HG02588 (cell line): ENCODE measurements around the gene MGME1.
"Not testable (repeated sequence)": the region's sequence is repeated elsewhere in the genome, so short reads cannot be mapped to it uniquely, and the experiment has no call there.

Experiments used
- ATAC-seq: cut with Tn5 transposase; IDR thresholded peaks from one replicate; pipeline ENCODE4 v1.9.1; 2021; ENCODE audit warnings: mild to moderate bottlenecking, moderate library complexity; ENCODE audit not compliant: unreplicated experiment

The MGME1 gene

GRCh38 chr20:17959257-17959627, 9.6 kb upstream of the MGME1 start:
- ATAC-seq = peak; percentile 34

GRCh38 chr20:17960400-17960885, 8.4 kb upstream of the MGME1 start:
- ATAC-seq = not testable (repeated sequence)

- no peak for ATAC-seq
These were observed 7.8 kb upstream of the MGME1 start for GRCh38 chr20:17960927-17961586.

- ATAC-seq = no peak
These were observed 7.3 kb upstream of the MGME1 start for GRCh38 chr20:17961587-17961940.

- ATAC-seq = no peak
These were observed 5.5 kb upstream of the MGME1 start for GRCh38 chr20:17963114-17963897.

GRCh38 chr20:17964073-17964472, 4.7 kb upstream of the MGME1 start:
- no peak for ATAC-seq

- no peak for ATAC-seq
These were observed 4.2 kb upstream of the MGME1 start for GRCh38 chr20:17964632-17965031.

- ATAC-seq = no peak
These were observed 3.6 kb upstream of the MGME1 start for GRCh38 chr20:17965042-17965697.

GRCh38 chr20:17966432-17967310, 2.1 kb upstream of the MGME1 start:
- ATAC-seq = no peak

- ATAC-seq = peak; percentile 2
These were observed 1.1 kb upstream of the MGME1 start for GRCh38 chr20:17967521-17968365.

GRCh38 chr20:17969278-17969883, 563 bp downstream of the MGME1 start:
- peak; percentile 6 for ATAC-seq

- no peak for ATAC-seq
These were observed 1.1 kb downstream of the MGME1 start for GRCh38 chr20:17969884-17970409.

GRCh38 chr20:17971300-17972013, 2.6 kb downstream of the MGME1 start:
- ATAC-seq = no peak

GRCh38 chr20:17972121-17972520, 3.3 kb downstream of the MGME1 start:
- no peak for ATAC-seq

- no peak for ATAC-seq
These were observed 7.5 kb downstream of the MGME1 start for GRCh38 chr20:17976305-17976704.

GRCh38 chr20:17985388-17986018, 16.7 kb downstream of the MGME1 start:
- ATAC-seq = no peak

- ATAC-seq = no peak
These were observed 19.2 kb downstream of the MGME1 start for GRCh38 chr20:17987988-17988387.

GRCh38 chr20:17990278-17990972, 21.6 kb downstream of the MGME1 start:
- ATAC-seq = no peak
